Naive B cell (primary cell): Measurements from ENCODE around the gene ALDH16A1. TPM values are rescaled to one million over a fixed set of nuclear protein-coding genes. Genes with fewer than 3 reads are reported as not detected.

Source experiments
- ATAC-seq, 2 donors: fragments of 150-1000 bp; cut with Tn5 transposase; 2 replicates each; pipeline ENCODE4 v1.10.0; 2021; ENCODE audit warnings: low read depth in 2 of 2, mild to moderate bottlenecking in 2 of 2, moderate library complexity in 2 of 2
- DNase-seq: peaks from one replicate; pipeline ENCODE4 v3.0.0; 2022
- H3K27ac Mint-ChIP-seq, 6 donors: one replicate each; pipeline ENCODE4 v1.8.0; 2020 to 2022; ENCODE audit warnings: mild to moderate bottlenecking in 6 of 6, mixed read lengths in 6 of 6, moderate library complexity in 5 of 6, inconsistent platforms in 2 of 6
- H3K27me3 Mint-ChIP-seq, 3 donors: one replicate each; pipeline ENCODE4 v1.8.0; 2021 to 2022; ENCODE audit warnings: mixed read lengths in 3 of 3, mild to moderate bottlenecking in 1 of 3
- H3K36me3 Mint-ChIP-seq, 2 donors: one replicate each; pipeline ENCODE4 v1.8.0; 2020 to 2022; ENCODE audit warnings: mixed read lengths in 2 of 2, inconsistent platforms in 1 of 2, mild to moderate bottlenecking in 1 of 2
- H3K4me1 Mint-ChIP-seq, 3 donors: one replicate each; pipeline ENCODE4 v1.8.0; 2020 to 2022; ENCODE audit warnings: mixed read lengths in 3 of 3, inconsistent platforms in 1 of 3, mild to moderate bottlenecking in 1 of 3, moderate library complexity in 1 of 3
- H3K4me3 Mint-ChIP-seq, 8 donors: one replicate each; pipeline ENCODE4 v1.8.0; 2020 to 2022; ENCODE audit warnings: mild to moderate bottlenecking in 8 of 8, mixed read lengths in 8 of 8, moderate library complexity in 8 of 8, inconsistent platforms in 2 of 8
- H3K9me3 Mint-ChIP-seq, 7 donors: one replicate each; pipeline ENCODE4 v1.8.0; 2020 to 2022; ENCODE audit warnings: mixed read lengths in 7 of 7, mild to moderate bottlenecking in 5 of 7, inconsistent platforms in 2 of 7, moderate library complexity in 1 of 7
- polyA plus RNA-seq, 6 donors: library from polyadenylated mRNA; unstranded; fragments of 300-500 nt; fragmentation: Illumina TruSeq; gene quantifications; one replicate each; pipeline ENCODE4 v1.2.3, GENCODE V29; 2021; ENCODE audit warnings: low read depth in 6 of 6

The ALDH16A1 gene
- polyA plus RNA-seq, 6 donors from 2014 or later, result 54.2 to 103 (median 74.6) TPM

- Mint-ChIP-seq H3K4me1 (peaks cover 19 to 35% (median 26%) of the 10 kb centered on the region in 3 donors), H3K36me3 (no peaks in the 10 kb centered on the region), H3K9me3 (no peaks in the 10 kb centered on the region), H3K27ac (peak overlapping the region in 4 of 6 donors; percentile 26 to 83 (median 48)), H3K4me3 (peak overlapping the region in 1 of 8 donors; percentile 39), H3K27me3 (no peaks in the 10 kb centered on the region)
- DNase-seq, result peak; percentile 73
- ATAC-seq, result peak; percentile 69 to 73
Measured at GRCh38 chr19:49506575-49507105, 53.6 kb downstream of the ALDH16A1 start.

GRCh38 chr19:49507803-49508494 is 54.9 kb downstream of the ALDH16A1 start:
- Mint-ChIP-seq H3K4me3 (no peak overlapping the region), H3K4me1 (peaks cover 22 to 31% (median 28%) of the 10 kb centered on the region in 3 donors), H3K36me3 (no peaks in the 10 kb centered on the region), H3K27ac (peak overlapping the region in 4 of 6 donors; percentile 19 to 92 (median 45)), H3K27me3 (no peaks in the 10 kb centered on the region), H3K9me3 (no peaks in the 10 kb centered on the region)
- ATAC-seq (no peak), DNase-seq (no peak)

GRCh38 chr19:49512970-49513745 is 60.1 kb downstream of the ALDH16A1 start:
- H3K4me3 Mint-ChIP-seq, result peak overlapping the region; percentile 85 to 97 (median 94)
- no peaks in the 10 kb centered on the region for H3K27me3 Mint-ChIP-seq
- H3K27ac Mint-ChIP-seq, result peak overlapping the region; percentile 28 to 95 (median 91)
- peaks cover 0 to 4% of the 10 kb centered on the region in 2 donors for H3K36me3 Mint-ChIP-seq
- DNase-seq (no peak), ATAC-seq (peak; percentile 75 to 76)
- no peaks in the 10 kb centered on the region for H3K9me3 Mint-ChIP-seq
- H3K4me1 Mint-ChIP-seq, result peaks cover 37 to 40% (median 39%) of the 10 kb centered on the region in 3 donors

GRCh38 chr19:49513746-49514118 is 60.7 kb downstream of the ALDH16A1 start:
- H3K9me3 Mint-ChIP-seq, result no peaks in the 10 kb centered on the region
- H3K4me1 Mint-ChIP-seq, result peaks cover 36 to 40% (median 39%) of the 10 kb centered on the region in 3 donors

GRCh38 chr19:49514151-49514550 is 61.1 kb downstream of the ALDH16A1 start:
- peaks cover 0 to 4% of the 10 kb centered on the region in 2 donors for H3K36me3 Mint-ChIP-seq
- DNase-seq, result no peak
- peak overlapping the region in 1 of 6 donors; percentile 89 for H3K27ac Mint-ChIP-seq

More at GRCh38 chr19:49513746-49514118, 60.7 kb downstream of the ALDH16A1 start:
- Mint-ChIP-seq H3K4me3 (peak overlapping the region; percentile 85 to 95 (median 93)), H3K36me3 (peaks cover 0 to 4% of the 10 kb centered on the region in 2 donors), H3K27ac (peak overlapping the region in 4 of 6 donors; percentile 88 to 95 (median 91)), H3K27me3 (no peaks in the 10 kb centered on the region)
- ATAC-seq (no peak), DNase-seq (no peak)

GRCh38 chr19:49515767-49516166 is 62.7 kb downstream of the ALDH16A1 start:
- Mint-ChIP-seq H3K4me1 (peaks cover 36 to 43% (median 40%) of the 10 kb centered on the region in 3 donors), H3K36me3 (peaks cover 0 to 4% of the 10 kb centered on the region in 2 donors), H3K27ac (peak overlapping the region in 2 of 6 donors; percentile 43 to 93), H3K27me3 (no peaks in the 10 kb centered on the region), H3K4me3 (peak overlapping the region in 6 of 8 donors; percentile 38 to 87 (median 62)), H3K9me3 (no peaks in the 10 kb centered on the region)
- DNase-seq, result no peak
- no peak for ATAC-seq

More at GRCh38 chr19:49514151-49514550, 61.1 kb downstream of the ALDH16A1 start:
- H3K27me3 Mint-ChIP-seq, result no peaks in the 10 kb centered on the region
- ATAC-seq, result no peak
- peak overlapping the region in 7 of 8 donors; percentile 85 to 95 (median 93) for H3K4me3 Mint-ChIP-seq
- peaks cover 36 to 40% (median 39%) of the 10 kb centered on the region in 3 donors for H3K4me1 Mint-ChIP-seq
- H3K9me3 Mint-ChIP-seq, result no peaks in the 10 kb centered on the region

- H3K4me1 Mint-ChIP-seq, result peaks cover 20 to 27% (median 22%) of the 10 kb centered on the region in 3 donors
- ATAC-seq (no peak), DNase-seq (no peak)
- peak overlapping the region in 1 of 6 donors; percentile 61 for H3K27ac Mint-ChIP-seq
- peaks cover 0 to 4% of the 10 kb centered on the region in 2 donors for H3K36me3 Mint-ChIP-seq
- H3K4me3 Mint-ChIP-seq, result peak overlapping the region in 2 of 8 donors; percentile 24 to 26
- no peaks in the 10 kb centered on the region for H3K27me3 Mint-ChIP-seq
- H3K9me3 Mint-ChIP-seq, result no peaks in the 10 kb centered on the region
Measured at GRCh38 chr19:49518033-49518432, 65.0 kb downstream of the ALDH16A1 start.

Other genes with a start within 250 kb of the ALDH16A1 start
- gene SLC6A16, start 128.0 kb upstream of the ALDH16A1 start, polyA plus RNA-seq, result 10 to 100 TPM in 1 of 6 donors, 1 to 10 TPM in 5; 5.8 to 17.4 (median 8.4) TPM
- 1,000 to 10,000 TPM in 1 of 6 donors, 100 to 1,000 TPM in 5; 672 to 1,032 (median 882) TPM for gene CD37, start 117.8 kb upstream of the ALDH16A1 start, polyA plus RNA-seq
- gene TEAD2, start 90.8 kb upstream of the ALDH16A1 start, polyA plus RNA-seq, result 1 to 10 TPM in 5 of 6 donors, under 1 TPM in 1; 0.80 to 5.4 (median 3.0) TPM
- gene DKKL1, start 89.3 kb upstream of the ALDH16A1 start, polyA plus RNA-seq, result 1 to 10 TPM in 1 of 6 donors, under 1 TPM in 2, not detected in 3; 0.55 to 2.8 (median 0.82) TPM
- not detected for gene KASH5, start 65.0 kb upstream of the ALDH16A1 start, polyA plus RNA-seq
- not detected for gene PTH2, start 29.8 kb upstream of the ALDH16A1 start, polyA plus RNA-seq
- not detected for gene GFY, start 27.8 kb upstream of the ALDH16A1 start, polyA plus RNA-seq
- not detected for gene SLC17A7, start 11.7 kb upstream of the ALDH16A1 start, polyA plus RNA-seq
- gene PIH1D1, start 1.4 kb upstream of the ALDH16A1 start, polyA plus RNA-seq, result 10 to 100 TPM; 70.3 to 95.3 (median 79.0) TPM
- gene FLT3LG, start 21.0 kb downstream of the ALDH16A1 start, polyA plus RNA-seq, result 10 to 100 TPM in 5 of 6 donors, 1 to 10 TPM in 1; 9.5 to 15.0 (median 11.4) TPM
- 1,000 to 10,000 TPM; 1,519 to 3,103 (median 2,606) TPM for gene RPL13A, start 34.4 kb downstream of the ALDH16A1 start, polyA plus RNA-seq
- 1,000 to 10,000 TPM; 2,581 to 3,900 (median 3,339) TPM for gene RPS11, start 43.2 kb downstream of the ALDH16A1 start, polyA plus RNA-seq
- gene FCGRT, start 59.4 kb downstream of the ALDH16A1 start, polyA plus RNA-seq, result 10 to 100 TPM; 56.7 to 69.7 (median 62.7) TPM
- gene RCN3, start 74.8 kb downstream of the ALDH16A1 start, polyA plus RNA-seq, result under 1 TPM in 2 of 6 donors, not detected in 4; 0.17 to 0.43 TPM
- gene NOSIP, start 127.3 kb downstream of the ALDH16A1 start, polyA plus RNA-seq, result 100 to 1,000 TPM in 5 of 6 donors, 10 to 100 TPM in 1; 89.5 to 136 (median 113) TPM
- under 1 TPM in 5 of 6 donors, not detected in 1; 0.20 to 0.79 (median 0.62) TPM for gene PRRG2, start 128.1 kb downstream of the ALDH16A1 start, polyA plus RNA-seq
- under 1 TPM; 0.09 to 0.77 (median 0.29) TPM for gene PRR12, start 138.0 kb downstream of the ALDH16A1 start, polyA plus RNA-seq
- 10 to 100 TPM; 16.6 to 24.9 (median 19.9) TPM for gene RRAS, start 186.9 kb downstream of the ALDH16A1 start, polyA plus RNA-seq
- 1 to 10 TPM in 3 of 6 donors, under 1 TPM in 2, not detected in 1; 0.84 to 2.9 (median 1.1) TPM for gene SCAF1, start 189.0 kb downstream of the ALDH16A1 start, polyA plus RNA-seq
- gene IRF3, start 212.6 kb downstream of the ALDH16A1 start, polyA plus RNA-seq, result 10 to 100 TPM; 39.3 to 60.5 (median 52.4) TPM
- gene BCL2L12, start 212.7 kb downstream of the ALDH16A1 start, polyA plus RNA-seq, result 10 to 100 TPM in 4 of 6 donors, 1 to 10 TPM in 2; 8.0 to 12.7 (median 10.6) TPM
- gene PRMT1, start 224.0 kb downstream of the ALDH16A1 start, polyA plus RNA-seq, result 100 to 1,000 TPM; 175 to 363 (median 192) TPM
- gene ADM5, start 236.4 kb downstream of the ALDH16A1 start, polyA plus RNA-seq, result under 1 TPM in 4 of 6 donors, not detected in 2; 0.19 to 0.47 (median 0.26) TPM
- not detected for gene CPT1C, start 237.9 kb downstream of the ALDH16A1 start, polyA plus RNA-seq